Spleen (tissue), 11 donors: ENCODE measurements around the gene SLC22A7. TPM values are rescaled to one million over a fixed set of nuclear protein-coding genes. Genes with fewer than 3 reads are reported as not detected.

ENCODE experiments used
- DNase-seq: peaks from one replicate; pipeline ENCODE4 v3.0.0-alpha.2; 2020
- H3K27ac ChIP-seq, 8 donors: fragments of 200-600 bp; sonication (generic) in 7 of 8; 1 replicate in 4 of 8; 2 replicates in 4 of 8; pipeline versions ENCODE4 v1.5.0 to v1.8.0; 2016 to 2021; ENCODE audit warnings: inconsistent platforms in 4 of 8, mild to moderate bottlenecking in 4 of 8, moderate library complexity in 1 of 8
- H3K27me3 ChIP-seq, 7 donors: fragments of 200-600 bp; sonication (generic) in 6 of 7; replicated peaks in 1 of 7; 1 replicate in 4 of 7; 2 replicates in 3 of 7; pipeline versions ENCODE4 v1.5.0 to v1.8.0; 2016 to 2021; ENCODE audit warnings: inconsistent platforms in 3 of 7, mild to moderate bottlenecking in 1 of 7
- H3K36me3 ChIP-seq, 6 donors: fragments of 200-600 bp; sonication (generic) in 5 of 6; 1 replicate in 4 of 6; 2 replicates in 2 of 6; pipeline versions ENCODE4 v1.5.0 to v1.8.0; 2016 to 2021; ENCODE audit warnings: inconsistent platforms in 2 of 6
- H3K4me1 ChIP-seq, 6 donors: fragments of 200-600 bp; sonication (generic) in 5 of 6; 1 replicate in 3 of 6; 2 replicates in 3 of 6; pipeline versions ENCODE4 v1.5.0 to v1.8.0; 2016 to 2021; ENCODE audit warnings: inconsistent platforms in 3 of 6
- H3K4me3 ChIP-seq, 8 donors: fragments of 200-600 bp; sonication (generic) in 7 of 8; 1 replicate in 4 of 8; 2 replicates in 4 of 8; pipeline versions ENCODE4 v1.5.0 to v1.8.0; 2016 to 2021; ENCODE audit warnings: inconsistent platforms in 4 of 8, mild to moderate bottlenecking in 4 of 8, moderate library complexity in 2 of 8
- H3K9me3 ChIP-seq, 8 donors: fragments of 200-600 bp; sonication (generic) in 7 of 8; 1 replicate in 4 of 8; 2 replicates in 4 of 8; pipeline versions ENCODE4 v1.5.0 to v1.8.0; 2016 to 2021; ENCODE audit warnings: inconsistent platforms in 4 of 8
- POLR2A ChIP-seq, 3 donors: fragments of 450-650 bp; IDR thresholded peaks; one replicate each; pipeline ENCODE4 v1.5.1; 2017; ENCODE audit warnings: antibody characterized with exemption in 3 of 3, mild to moderate bottlenecking in 1 of 3
- POLR2AphosphoS5 ChIP-seq, 3 donors: sonication (generic); formaldehyde crosslinking; IDR thresholded peaks; one replicate each; pipeline ENCODE4 v1.5.1; 2017; ENCODE audit warnings: antibody characterized with exemption in 3 of 3
- WGBS, 5 donors: extraction: QIAGEN DNeasy Blood & Tissue Kit in 3 of 5; methylation state at CpG; one replicate each; pipeline versions ENCODE4 v1.1.5 to v1.1.7; 2013 to 2018; 5-methylcytosine and 5-hydroxymethylcytosine counted together
- intact Hi-C: fragments of 100-400 bp; cut with DNase I; formaldehyde crosslinking; loops from one replicate; pipeline ENCODE4 v1.15.0; 2023; ENCODE audit warnings: low total_unique reads
- polyA plus RNA-seq, 3 donors: library from polyadenylated mRNA; stranded (reverse); fragments of 200-250 nt; gene quantifications; one replicate each; pipeline ENCODE4 v1.2.1, GENCODE V29; 2013
- total RNA-seq, 7 donors: library from RNA; depleted of rRNA in 3 of 7; stranded (reverse); fragments of >200 nt in 3 of 7; fragmentation: NEBNext Ultra II Directional in 4 of 7; extraction: Animal tissue kit (Norgen Biotek cat#: 25700) in 4 of 7; gene quantifications; one replicate each; pipeline versions ENCODE4 v1.1.0 to v1.2.1, GENCODE V29; 2016 to 2021
- TF ChIP-seq, protein P1 (sequence below), 11 experiments: fragments of 200-600 bp in 7 of 11; fragments of 450-650 bp in 4 of 11; sonication (generic) in 4 of 11; IDR thresholded peaks in 8 of 11; conservative IDR thresholded peaks in 3 of 11; 1 replicate in 7 of 11; 2 replicates in 4 of 11; pipeline versions ENCODE4 v1.4.0 to v1.8.0; 2016 to 2021; ENCODE audit warnings: antibody characterized with exemption in 11 of 11, inconsistent platforms in 4 of 11, mild to moderate bottlenecking in 1 of 11
- donor health status: healthy with polysubstance abuse.
- donor health status: DM: no; HTN: no; CAD: no; lungs with moderate emphysema.
- donor health status: DM: no; HTN: no; CAD: no.
- donor health status: Bipolar disorder and iron deficiency.
- donor health status: healthy.
- donor health status: DM: no; HTN: no; CAD: no.
- donor health status: DM: yes; HTN: yes; CAD: no.

SLC22A7 gene
- total and polyA plus RNA-seq, 10 donors = not detected

DNA sequence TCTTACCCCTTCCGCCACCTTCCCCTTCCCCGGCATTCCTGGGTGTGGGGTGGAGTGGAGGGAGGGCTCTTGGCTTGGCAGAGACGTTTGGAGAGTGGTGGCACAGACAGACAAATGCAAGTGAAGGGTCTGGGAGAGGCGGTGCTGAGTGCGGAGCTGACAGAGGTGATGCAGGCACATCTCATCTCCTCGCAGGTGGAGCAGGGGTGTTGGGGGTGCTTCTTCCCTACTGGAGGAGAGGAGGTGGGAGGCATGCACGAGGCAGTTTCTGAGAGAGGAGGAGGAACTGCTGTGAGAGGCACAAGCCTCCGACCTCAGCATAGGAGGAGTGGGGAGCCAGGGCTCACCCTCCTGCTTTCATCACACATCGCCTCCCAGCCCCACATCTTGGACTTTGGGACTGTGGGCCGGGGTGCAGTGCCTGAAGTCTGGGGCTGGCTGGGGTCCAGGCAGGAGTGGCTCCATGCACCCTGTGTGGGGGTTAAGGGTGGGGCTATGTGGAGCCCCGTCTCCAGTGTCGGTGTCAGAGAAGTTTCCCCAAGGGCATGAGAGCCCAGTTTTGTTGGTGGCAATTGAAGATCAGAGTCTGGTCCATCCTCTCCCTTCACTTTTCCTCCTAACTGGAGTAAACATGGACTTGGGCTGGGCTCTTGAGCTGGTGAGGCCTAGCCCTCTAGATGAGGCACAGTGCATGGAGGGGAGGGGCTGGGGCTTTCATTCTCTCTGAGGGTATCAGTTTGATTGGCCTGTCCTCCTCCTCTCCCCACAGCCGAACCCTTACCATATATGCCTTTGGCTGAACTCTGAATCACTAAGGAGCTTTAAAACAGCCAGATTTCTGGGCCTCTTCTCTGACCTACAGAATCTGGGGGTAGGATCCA, 20.2 kb upstream of the SLC22A7 start:
- TF ChIP-seq POLR2AphosphoS5 (IDR thresholded peaks at IDR 0.05) (no peak), POLR2A (IDR thresholded peaks at IDR 0.05) (no peak)
- TF ChIP-seq, protein P1, sequence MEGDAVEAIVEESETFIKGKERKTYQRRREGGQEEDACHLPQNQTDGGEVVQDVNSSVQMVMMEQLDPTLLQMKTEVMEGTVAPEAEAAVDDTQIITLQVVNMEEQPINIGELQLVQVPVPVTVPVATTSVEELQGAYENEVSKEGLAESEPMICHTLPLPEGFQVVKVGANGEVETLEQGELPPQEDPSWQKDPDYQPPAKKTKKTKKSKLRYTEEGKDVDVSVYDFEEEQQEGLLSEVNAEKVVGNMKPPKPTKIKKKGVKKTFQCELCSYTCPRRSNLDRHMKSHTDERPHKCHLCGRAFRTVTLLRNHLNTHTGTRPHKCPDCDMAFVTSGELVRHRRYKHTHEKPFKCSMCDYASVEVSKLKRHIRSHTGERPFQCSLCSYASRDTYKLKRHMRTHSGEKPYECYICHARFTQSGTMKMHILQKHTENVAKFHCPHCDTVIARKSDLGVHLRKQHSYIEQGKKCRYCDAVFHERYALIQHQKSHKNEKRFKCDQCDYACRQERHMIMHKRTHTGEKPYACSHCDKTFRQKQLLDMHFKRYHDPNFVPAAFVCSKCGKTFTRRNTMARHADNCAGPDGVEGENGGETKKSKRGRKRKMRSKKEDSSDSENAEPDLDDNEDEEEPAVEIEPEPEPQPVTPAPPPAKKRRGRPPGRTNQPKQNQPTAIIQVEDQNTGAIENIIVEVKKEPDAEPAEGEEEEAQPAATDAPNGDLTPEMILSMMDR (IDR thresholded peaks at IDR 0.05 in 8 of 11, conservative IDR thresholded peaks at IDR 0.05 in 3 of 11) = no peak
- no peaks in the 10 kb centered on the region for H3K36me3 ChIP-seq

DNA sequence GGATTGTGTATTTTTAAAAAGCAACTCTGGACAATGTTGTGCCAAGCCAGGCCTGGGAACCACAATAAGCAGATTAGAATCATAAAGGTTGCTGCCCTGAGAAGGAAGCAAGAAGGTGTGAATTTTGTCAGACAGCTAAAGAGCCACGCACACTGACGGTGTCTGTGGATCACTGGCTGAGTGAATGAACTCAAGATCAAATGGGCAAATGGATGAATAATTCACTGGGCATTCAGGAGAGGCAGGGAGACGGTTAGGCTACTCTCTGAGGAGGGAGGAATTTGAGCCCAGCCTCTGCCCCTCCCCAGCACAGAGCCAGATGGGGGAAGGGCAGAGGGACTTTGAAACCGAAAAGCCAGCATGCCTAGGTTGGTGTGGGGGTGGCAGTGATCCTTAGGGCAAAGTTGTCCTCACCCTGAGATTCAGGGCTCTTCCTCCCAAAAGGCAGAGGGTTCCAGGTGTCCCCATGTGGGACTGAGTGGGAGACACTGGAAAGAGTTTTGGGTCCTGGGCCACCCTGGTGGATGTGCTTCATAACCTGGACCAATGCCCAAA, 19.5 kb upstream of the SLC22A7 start:
- DNase-seq = no peak
- no peak overlapping the region for H3K4me3 ChIP-seq
- no peak overlapping the region for H3K27ac ChIP-seq
- H3K27me3 ChIP-seq = peaks cover 0 to 70% (median 26%) of the 10 kb centered on the region in 7 donors
- no peaks in the 10 kb centered on the region for H3K36me3 ChIP-seq
- intact Hi-C loops = no loop called here
- 65 to 86% (median 70%) methylated on average over 4 of the region's 4 CpGs for WGBS, 5 donors
- TF ChIP-seq POLR2A (IDR thresholded peaks at IDR 0.05) = no peak
- TF ChIP-seq, protein P1 (IDR thresholded peaks at IDR 0.05 in 8 of 11, conservative IDR thresholded peaks at IDR 0.05 in 3 of 11) = no peak
- TF ChIP-seq POLR2AphosphoS5 (IDR thresholded peaks at IDR 0.05) = no peak
- peaks cover 4 to 25% (median 22%) of the 10 kb centered on the region in 6 donors for H3K4me1 ChIP-seq
- no peaks in the 10 kb centered on the region for H3K9me3 ChIP-seq

More for the DNA sequence above, 20.2 kb upstream of the SLC22A7 start:
- H3K4me3 ChIP-seq = no peak overlapping the region
- 82 to 91% (median 87%) methylated on average over 13 of the region's 13 CpGs for WGBS, 5 donors
- H3K9me3 ChIP-seq = no peaks in the 10 kb centered on the region
- DNase-seq = no peak
- intact Hi-C loops = no loop called here
- peaks cover 4 to 25% (median 22%) of the 10 kb centered on the region in 6 donors for H3K4me1 ChIP-seq
- no peak overlapping the region for H3K27ac ChIP-seq
- H3K27me3 ChIP-seq = peaks cover 0 to 69% (median 21%) of the 10 kb centered on the region in 7 donors

- WGBS, 5 donors = 69 to 96% (median 78%) methylated on average over 2 of the region's 2 CpGs
- no peak for DNase-seq
- Histone ChIP-seq H3K4me3 (no peak overlapping the region), H3K27ac (no peak overlapping the region), H3K36me3 (no peaks in the 10 kb centered on the region), H3K4me1 (peaks cover 4 to 26% (median 20%) of the 10 kb centered on the region in 6 donors), H3K27me3 (peaks cover 0 to 72% (median 34%) of the 10 kb centered on the region in 7 donors), H3K9me3 (no peaks in the 10 kb centered on the region)
- TF ChIP-seq, protein P1 (IDR thresholded peaks at IDR 0.05 in 8 of 11, conservative IDR thresholded peaks at IDR 0.05 in 3 of 11) = no peak
- TF ChIP-seq POLR2AphosphoS5 (IDR thresholded peaks at IDR 0.05) (no peak), POLR2A (IDR thresholded peaks at IDR 0.05) (no peak)
- intact Hi-C loops = no loop called here
Measured at GRCh38 chr6:43280234-43280633, 17.8 kb upstream of the SLC22A7 start.

DNA sequence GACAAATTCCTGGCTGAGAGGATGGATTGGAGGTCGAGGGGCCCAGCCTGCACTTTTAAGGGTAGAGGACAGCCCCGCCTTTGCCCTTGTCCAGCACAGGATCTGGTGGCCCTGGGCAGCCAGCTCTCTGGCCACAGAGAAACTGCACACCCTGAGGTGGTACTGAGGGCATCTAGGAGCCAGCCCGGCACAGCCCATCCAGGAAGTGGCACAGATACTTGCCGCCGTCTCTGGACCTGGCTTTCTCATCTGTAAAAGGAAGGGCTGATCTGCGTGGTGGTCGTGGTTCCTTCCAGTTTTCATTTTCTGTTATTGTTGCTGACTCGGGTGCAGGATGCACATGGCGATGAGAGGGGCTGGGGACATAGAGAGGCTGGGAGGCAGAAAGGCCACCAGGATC, 16.0 kb upstream of the SLC22A7 start:
- intact Hi-C loops = no loop called here
- H3K27me3 ChIP-seq = peaks cover 0 to 72% (median 29%) of the 10 kb centered on the region in 7 donors
- H3K36me3 ChIP-seq = no peaks in the 10 kb centered on the region
- no peaks in the 10 kb centered on the region for H3K9me3 ChIP-seq
- H3K4me1 ChIP-seq = peaks cover 0 to 16% (median 5%) of the 10 kb centered on the region in 6 donors
- no peak for DNase-seq
- TF ChIP-seq, protein P1 (IDR thresholded peaks at IDR 0.05 in 8 of 11, conservative IDR thresholded peaks at IDR 0.05 in 3 of 11) = no peak
- TF ChIP-seq POLR2A (IDR thresholded peaks at IDR 0.05) = no peak
- no peak for TF ChIP-seq POLR2AphosphoS5 (IDR thresholded peaks at IDR 0.05)
- WGBS, 5 donors = 48 to 57% (median 52%) methylated on average over 6 to 9 of the region's 9 CpGs
- no peak overlapping the region for H3K27ac ChIP-seq
- H3K4me3 ChIP-seq = no peak overlapping the region
